Measurements from ENCODE around the gene KRTAP10-5. TPM values are rescaled to one million over a fixed set of nuclear protein-coding genes. Genes with fewer than 3 reads are reported as not detected.

The KRTAP10-5 gene
- total and polyA plus RNA-seq, 9 of the 15 experiments (the other 6 are each of a cell fraction or from before 2014, with no cell fraction given) = not detected

DNA sequence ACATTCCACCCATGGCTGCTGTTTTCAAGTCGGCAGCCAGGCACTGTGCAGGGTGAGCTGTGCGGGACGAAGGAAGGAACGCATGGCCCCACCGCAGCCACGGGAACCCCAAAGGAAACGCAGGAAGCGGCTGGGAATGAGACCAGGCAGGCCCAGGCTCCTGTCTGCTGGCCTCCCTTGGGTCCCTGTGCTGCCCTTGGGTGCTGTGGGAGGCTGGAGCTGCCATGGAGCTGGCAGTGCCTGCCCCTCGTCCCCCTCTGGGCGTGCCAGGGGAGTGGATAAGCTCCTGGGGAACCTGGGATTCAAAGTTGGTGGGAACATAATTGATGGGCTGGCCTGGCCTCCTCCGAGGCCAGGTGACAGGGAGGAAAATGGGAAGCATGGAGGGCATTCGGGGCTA is 12.1 kb downstream of the KRTAP10-5 start (continued):
- TF ChIP-seq POLR3G (IDR thresholded peaks at IDR 0.05; ENCODE audit: extremely low read depth, insufficient read length, insufficient replicate concordance) = no peak

GRCh38 chr21:44567481-44568171 is 12.8 kb downstream of the KRTAP10-5 start:
- Histone ChIP-seq H3K27me3 (ENCODE audit: control insufficient read depth in 2 of 2, insufficient read depth in 2 of 2, low read length in 2 of 2) (peaks cover 14 to 23% of the 10 kb centered on the region in 2 experiments; a peak in 3 of 5 replicates), H3K4me2 (ENCODE audit: insufficient read depth, low read length) (no peak overlapping the region), H3K4me1 (replicated peaks in 1 of 2; ENCODE audit: control insufficient read depth in 2 of 2, insufficient read depth in 2 of 2, low read length in 2 of 2) (peaks cover 0 to 17% of the 10 kb centered on the region in 2 experiments; a peak in 1 of 5 replicates), H3K9me1 (ENCODE audit: control insufficient read depth, insufficient read depth, low read length) (no peaks in the 10 kb centered on the region), H3K27ac (ENCODE audit: extremely low read depth, low read depth, low read length) (no peak overlapping the region), H2AFZ (ENCODE audit: low read depth, low read length) (no peak overlapping the region), H3K36me3 (ENCODE audit: control insufficient read depth, insufficient read depth, low read length) (no peaks in the 10 kb centered on the region), H3K4me3 (no peak overlapping the region), H3K9ac (ENCODE audit: insufficient read depth in 1 of 2, low read depth in 2 of 2, low read length in 2 of 2) (no peak overlapping the region; a peak in 1 of 4 replicates), H4K20me1 (replicated peaks; ENCODE audit: control insufficient read depth, insufficient read depth, low read length) (no peaks in the 10 kb centered on the region), H3K79me2 (ENCODE audit: control insufficient read depth, insufficient read depth, low read length) (no peaks in the 10 kb centered on the region), H3K9me3 (replicated peaks; ENCODE audit: control insufficient read depth, insufficient read depth, low read depth, low read length) (no peaks in the 10 kb centered on the region)
- BruUV-seq (replicated peaks) = no TSS peak
- intact Hi-C loops (cut with micrococcal nuclease) = no loop called here
- in situ Hi-C loops (cut with MboI) = no loop called here
- no peak for DNase-seq (ENCODE audit: extremely low read depth in 1 of 4, low spot score in 3 of 4)
- no peak for TF ChIP-seq ATF1 (CRISPR knock-in tag; IDR thresholded peaks at IDR 0.05)
- peak; percentile 3; the same call in 1 of the 2 replicates for TF ChIP-seq ATF1 (tag; IDR thresholded peaks at IDR 0.05)
- TF ChIP-seq PURB (CRISPR knock-in tag; IDR thresholded peaks at IDR 0.05; ENCODE audit: low read depth) = no peak
- CTCF ChIA-PET (ENCODE audit: low intra/inter-chr PET ratio) = no interaction called here
- WGBS (ENCODE audit: insufficient coverage, low coverage, missing lambda C conversion rate) = under 1% methylated on average over 18 of the region's 18 CpGs
- POLR2A ChIA-PET = no interaction called here
- FAIRE-seq = no peak
- no peak for ATAC-seq
